GM10266 (cell line): ENCODE results near the gene STX12.

Source experiments
- DNase-seq: peaks from one replicate; pipeline ENCODE4 v3.0.0; 2012; ENCODE audit errors: extremely low spot score
- CTCF ChIP-seq: IDR thresholded peaks from 2 replicates; pipeline ENCODE4 v1.5.1; 2012; ENCODE audit warnings: mild to moderate bottlenecking, low read depth; ENCODE audit not compliant: control insufficient read depth, insufficient read depth; ENCODE audit errors: missing control alignments

STX12 gene

GRCh38 chr1:27741121-27741520 is 31.9 kb upstream of the STX12 start:
- no peak for TF ChIP-seq CTCF
- no peak for DNase-seq

DNA sequence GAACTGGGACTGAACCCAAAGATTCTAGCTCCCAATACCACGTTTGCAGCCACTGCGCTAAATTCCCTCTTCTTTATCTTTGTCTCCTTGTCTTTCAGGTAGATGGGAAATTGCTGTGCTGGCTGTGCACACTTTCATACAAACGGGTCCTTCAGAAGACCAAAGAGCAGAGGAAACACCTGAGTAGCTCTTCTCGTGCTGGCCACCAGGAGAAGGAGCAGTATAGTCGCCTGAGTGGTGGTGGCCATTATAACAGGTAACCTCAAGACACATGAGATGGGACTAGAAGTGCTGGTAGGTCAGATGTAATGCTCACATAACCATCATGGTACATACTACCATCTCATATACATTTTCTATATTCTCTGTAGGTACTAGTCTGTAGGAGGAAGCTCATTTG is 28.5 kb upstream of the STX12 start:
- no peak for DNase-seq
- no peak for TF ChIP-seq CTCF

- no peak for DNase-seq
- no peak for TF ChIP-seq CTCF
Measured at GRCh38 chr1:27745466-27745865, 27.6 kb upstream of the STX12 start.

DNA sequence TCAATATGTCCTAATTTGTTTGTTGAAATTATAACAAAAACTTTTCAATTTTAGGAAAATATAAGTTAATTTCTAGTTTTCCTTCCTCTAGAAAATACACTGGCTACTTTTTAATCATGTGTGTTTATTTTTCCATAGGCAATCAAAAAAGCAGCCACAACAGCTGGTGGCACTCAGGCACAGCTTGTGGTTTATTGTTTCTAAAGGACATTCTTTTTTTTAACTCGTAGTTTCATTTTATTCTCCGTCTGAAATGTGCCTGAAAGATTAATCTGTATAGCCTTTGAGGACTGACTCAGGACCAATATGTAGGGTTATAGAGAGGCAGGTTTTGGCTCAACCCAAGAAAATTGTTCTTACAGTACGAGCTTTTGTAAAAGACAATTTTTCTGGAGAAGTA is 20.7 kb upstream of the STX12 start:
- TF ChIP-seq CTCF: no peak
- DNase-seq: no peak

GRCh38 chr1:27755286-27755685 is 17.7 kb upstream of the STX12 start:
- no peak for TF ChIP-seq CTCF
- DNase-seq: no peak

GRCh38 chr1:27755865-27756264 is 17.2 kb upstream of the STX12 start:
- TF ChIP-seq CTCF: no peak
- no peak for DNase-seq

- TF ChIP-seq CTCF: no peak
- no peak for DNase-seq
Measured at GRCh38 chr1:27759236-27759635, 13.8 kb upstream of the STX12 start.
